Neural progenitor cell (in vitro differentiated cells): ENCODE results near the gene TPI1.

ENCODE experiments used
- CTCF ChIP-seq: fragments of 200-600 bp; sonication (generic); IDR thresholded peaks from 2 replicates; pipeline ENCODE4 v1.5.1; 2017; ENCODE audit warnings: antibody characterized with exemption, mild to moderate bottlenecking
- EZH2 ChIP-seq: fragments of 200-600 bp; sonication (generic); IDR thresholded peaks from 2 replicates; pipeline ENCODE4 v1.6.1; 2017; ENCODE audit warnings: antibody characterized with exemption, mild to moderate bottlenecking, moderate library complexity

DNA sequence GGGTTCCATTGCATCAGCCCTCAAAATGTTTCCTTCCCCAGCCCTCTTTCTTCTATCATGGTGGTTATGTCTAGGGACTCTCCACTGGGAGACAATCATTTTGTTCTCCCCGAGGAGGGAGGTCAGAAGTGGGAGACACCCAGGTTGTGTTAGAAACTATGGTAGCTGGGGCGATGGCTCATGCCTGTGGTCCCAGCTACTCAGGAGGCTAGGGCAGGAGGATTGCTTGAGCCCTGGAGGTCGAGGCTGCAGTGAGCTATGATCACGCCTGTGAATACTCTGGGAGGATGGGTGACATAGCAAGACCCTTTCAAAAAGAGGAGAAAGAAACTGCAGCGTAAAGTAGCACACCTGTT is 24.3 kb downstream of the TPI1 start:
- TF ChIP-seq EZH2, result no peak
- no peak for TF ChIP-seq CTCF
